GM18519 (cell line): ENCODE results near the gene CLEC17A.
"Not testable (repeated sequence)": the region's sequence is repeated elsewhere in the genome, so short reads cannot be mapped to it uniquely, and the experiment has no call there.

Experiments used
- ATAC-seq: cut with Tn5 transposase; IDR thresholded peaks from one replicate; pipeline ENCODE4 v1.9.1; 2021; ENCODE audit warnings: mild to moderate bottlenecking, moderate library complexity; ENCODE audit not compliant: unreplicated experiment, low FRiP score

CLEC17A gene

GRCh38 chr19:14558370-14559066, 24.4 kb upstream of the CLEC17A start:
- no peak for ATAC-seq

GRCh38 chr19:14559916-14560775, 22.7 kb upstream of the CLEC17A start:
- no peak for ATAC-seq

- no peak for ATAC-seq
Measured at GRCh38 chr19:14560776-14561108, 22.1 kb upstream of the CLEC17A start.

GRCh38 chr19:14561249-14561648, 21.6 kb upstream of the CLEC17A start:
- no peak for ATAC-seq

- ATAC-seq, result no peak
Measured at GRCh38 chr19:14561847-14562351, 21.0 kb upstream of the CLEC17A start.

- ATAC-seq, result no peak
Measured at GRCh38 chr19:14562660-14563589, 20.0 kb upstream of the CLEC17A start.

GRCh38 chr19:14563590-14563926, 19.3 kb upstream of the CLEC17A start:
- no peak for ATAC-seq

GRCh38 chr19:14563989-14564651, 18.8 kb upstream of the CLEC17A start:
- ATAC-seq, result no peak

- ATAC-seq, result not testable (repeated sequence)
Measured at GRCh38 chr19:14564652-14565297, 18.1 kb upstream of the CLEC17A start.

- ATAC-seq, result no peak
Measured at GRCh38 chr19:14565298-14565679, 17.6 kb upstream of the CLEC17A start.

- ATAC-seq, result no peak
Measured at GRCh38 chr19:14565765-14566711, 16.8 kb upstream of the CLEC17A start.

GRCh38 chr19:14566712-14567077, 16.2 kb upstream of the CLEC17A start:
- ATAC-seq, result no peak

GRCh38 chr19:14567079-14567478, 15.8 kb upstream of the CLEC17A start:
- no peak for ATAC-seq

GRCh38 chr19:14570864-14571527, 11.9 kb upstream of the CLEC17A start:
- ATAC-seq, result no peak

GRCh38 chr19:14571695-14572490, 11.0 kb upstream of the CLEC17A start, which contains the start of gene NDUFB7:
Gene NDUFB7, minus strand, starts transcription at chr19:14572066. Its CDS starts 66 bp downstream, at chr19:14572000.
- peak; percentile 54 for ATAC-seq

GRCh38 chr19:14575428-14575980, 7.4 kb upstream of the CLEC17A start:
- no peak for ATAC-seq

- ATAC-seq, result no peak
Measured at GRCh38 chr19:14576363-14576762, 6.5 kb upstream of the CLEC17A start.
